AG09309 (cell line): Measurements from ENCODE around the gene PPP1R14D.

Source experiments
- DNase-seq: peaks from one replicate; pipeline ENCODE4 v3.0.0-alpha.2; 2010; ENCODE audit warnings: low read depth
- H3K4me3 ChIP-seq: 2 replicates; pipeline ENCODE4 v1.5.1; 2011; ENCODE audit warnings: mild to moderate bottlenecking, low read depth, low read length, moderate library complexity; ENCODE audit not compliant: control insufficient read depth
- TF ChIP-seq, protein P1 (sequence below): IDR thresholded peaks from 2 replicates; pipeline ENCODE4 v1.5.1; 2011; ENCODE audit warnings: mild to moderate bottlenecking, low read depth, low read length, inconsistent platforms; ENCODE audit not compliant: insufficient read depth, control insufficient read depth; ENCODE audit errors: missing control alignments

PPP1R14D gene, protein sequence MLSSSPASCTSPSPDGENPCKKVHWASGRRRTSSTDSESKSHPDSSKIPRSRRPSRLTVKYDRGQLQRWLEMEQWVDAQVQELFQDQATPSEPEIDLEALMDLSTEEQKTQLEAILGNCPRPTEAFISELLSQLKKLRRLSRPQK

DNA sequence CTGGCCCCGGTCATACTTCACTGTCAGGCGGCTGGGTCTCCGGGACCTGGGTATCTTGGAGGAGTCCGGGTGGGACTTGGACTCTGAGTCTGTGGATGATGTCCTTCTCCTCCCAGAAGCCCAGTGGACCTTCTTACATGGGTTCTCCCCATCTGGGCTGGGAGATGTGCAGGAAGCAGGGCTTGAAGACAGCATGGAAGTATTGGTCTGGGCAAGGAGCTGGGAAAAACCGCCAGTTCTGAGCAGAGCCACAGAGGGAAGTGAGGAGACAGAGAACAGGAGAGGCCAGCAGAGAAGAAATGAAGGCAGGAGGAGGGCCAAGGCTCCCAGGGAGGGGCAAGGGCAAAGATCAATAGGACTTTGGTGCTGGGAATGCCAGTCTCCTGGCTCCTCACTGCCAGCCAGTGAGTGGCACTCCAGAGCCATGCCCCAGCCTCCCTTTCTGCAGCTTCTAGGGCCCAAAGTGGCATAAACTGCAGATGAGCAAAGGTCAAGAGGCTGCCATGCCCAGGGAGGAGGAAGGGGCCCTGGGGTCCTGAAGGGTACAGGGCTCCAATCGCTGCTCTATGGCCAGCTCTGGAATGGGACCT lies at the start of gene PPP1R14D:
Gene PPP1R14D (minus strand): TSS at position 262 of the 590 bp plus-strand sequence. CDS start 67 bp downstream, at position 195.
- no peak within 1 kb of the TSS for H3K4me3 ChIP-seq
- TF ChIP-seq, protein P1, sequence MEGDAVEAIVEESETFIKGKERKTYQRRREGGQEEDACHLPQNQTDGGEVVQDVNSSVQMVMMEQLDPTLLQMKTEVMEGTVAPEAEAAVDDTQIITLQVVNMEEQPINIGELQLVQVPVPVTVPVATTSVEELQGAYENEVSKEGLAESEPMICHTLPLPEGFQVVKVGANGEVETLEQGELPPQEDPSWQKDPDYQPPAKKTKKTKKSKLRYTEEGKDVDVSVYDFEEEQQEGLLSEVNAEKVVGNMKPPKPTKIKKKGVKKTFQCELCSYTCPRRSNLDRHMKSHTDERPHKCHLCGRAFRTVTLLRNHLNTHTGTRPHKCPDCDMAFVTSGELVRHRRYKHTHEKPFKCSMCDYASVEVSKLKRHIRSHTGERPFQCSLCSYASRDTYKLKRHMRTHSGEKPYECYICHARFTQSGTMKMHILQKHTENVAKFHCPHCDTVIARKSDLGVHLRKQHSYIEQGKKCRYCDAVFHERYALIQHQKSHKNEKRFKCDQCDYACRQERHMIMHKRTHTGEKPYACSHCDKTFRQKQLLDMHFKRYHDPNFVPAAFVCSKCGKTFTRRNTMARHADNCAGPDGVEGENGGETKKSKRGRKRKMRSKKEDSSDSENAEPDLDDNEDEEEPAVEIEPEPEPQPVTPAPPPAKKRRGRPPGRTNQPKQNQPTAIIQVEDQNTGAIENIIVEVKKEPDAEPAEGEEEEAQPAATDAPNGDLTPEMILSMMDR = no peak
- DNase-seq = no peak

DNA sequence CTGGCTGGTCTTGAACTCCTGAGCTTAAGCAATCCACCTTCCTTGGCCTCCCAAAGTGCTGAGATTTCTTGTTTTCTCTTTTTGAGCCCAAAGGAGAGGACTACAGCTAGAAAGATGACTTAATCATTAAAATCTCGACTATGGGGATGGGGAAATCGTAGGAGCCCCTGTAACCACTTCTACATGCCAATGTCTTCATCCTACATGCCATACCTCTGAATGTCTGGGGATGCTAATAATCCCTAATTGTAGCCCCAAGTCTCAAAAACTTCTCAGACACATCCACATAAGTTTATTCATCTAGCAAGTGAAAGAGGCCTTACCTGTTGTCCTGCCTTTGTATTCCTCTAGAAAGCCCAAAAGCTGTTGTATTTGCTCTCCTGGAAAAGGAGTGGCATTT lies 49.2 kb upstream of the PPP1R14D start:
- no peak overlapping the region for H3K4me3 ChIP-seq
- TF ChIP-seq, protein P1 = no peak
- no peak for DNase-seq

DNA sequence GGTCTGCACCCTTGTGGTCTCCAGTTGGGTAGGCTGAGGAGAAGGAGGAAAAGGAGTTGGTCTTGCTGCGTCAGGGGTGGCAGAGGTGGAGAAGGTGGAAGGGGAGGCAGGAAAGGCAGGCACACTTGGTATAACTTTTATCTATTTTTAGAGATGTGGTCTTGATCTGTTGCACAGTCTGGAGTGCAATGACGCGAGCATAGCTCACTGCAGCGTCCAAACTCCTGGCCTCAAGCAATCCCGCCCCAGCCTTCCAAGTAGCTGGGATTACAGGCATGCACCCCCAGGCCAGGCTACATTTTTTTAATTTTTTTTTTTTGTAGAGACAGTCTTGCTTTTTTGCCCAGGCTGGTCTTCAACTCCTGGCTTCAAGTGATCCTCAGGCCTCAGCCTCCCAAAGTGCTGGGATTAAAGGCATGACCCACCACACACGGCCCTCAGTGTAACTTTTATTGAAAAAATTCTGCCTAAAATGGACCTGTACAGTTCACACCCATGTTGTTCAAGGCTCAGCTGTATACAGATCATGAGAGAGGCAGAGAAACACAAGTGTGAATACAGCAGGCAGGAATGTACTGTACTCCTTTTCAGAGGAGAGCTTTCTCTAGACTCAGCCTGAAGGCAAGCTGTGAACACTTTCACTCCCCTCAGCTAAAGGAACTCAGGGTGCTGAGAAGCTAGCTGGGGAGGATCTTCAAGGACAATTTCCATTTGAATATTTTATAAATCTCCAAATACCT lies 47.7 kb upstream of the PPP1R14D start:
- no peak for DNase-seq
- no peak overlapping the region for H3K4me3 ChIP-seq
- TF ChIP-seq, protein P1 = no peak

DNA sequence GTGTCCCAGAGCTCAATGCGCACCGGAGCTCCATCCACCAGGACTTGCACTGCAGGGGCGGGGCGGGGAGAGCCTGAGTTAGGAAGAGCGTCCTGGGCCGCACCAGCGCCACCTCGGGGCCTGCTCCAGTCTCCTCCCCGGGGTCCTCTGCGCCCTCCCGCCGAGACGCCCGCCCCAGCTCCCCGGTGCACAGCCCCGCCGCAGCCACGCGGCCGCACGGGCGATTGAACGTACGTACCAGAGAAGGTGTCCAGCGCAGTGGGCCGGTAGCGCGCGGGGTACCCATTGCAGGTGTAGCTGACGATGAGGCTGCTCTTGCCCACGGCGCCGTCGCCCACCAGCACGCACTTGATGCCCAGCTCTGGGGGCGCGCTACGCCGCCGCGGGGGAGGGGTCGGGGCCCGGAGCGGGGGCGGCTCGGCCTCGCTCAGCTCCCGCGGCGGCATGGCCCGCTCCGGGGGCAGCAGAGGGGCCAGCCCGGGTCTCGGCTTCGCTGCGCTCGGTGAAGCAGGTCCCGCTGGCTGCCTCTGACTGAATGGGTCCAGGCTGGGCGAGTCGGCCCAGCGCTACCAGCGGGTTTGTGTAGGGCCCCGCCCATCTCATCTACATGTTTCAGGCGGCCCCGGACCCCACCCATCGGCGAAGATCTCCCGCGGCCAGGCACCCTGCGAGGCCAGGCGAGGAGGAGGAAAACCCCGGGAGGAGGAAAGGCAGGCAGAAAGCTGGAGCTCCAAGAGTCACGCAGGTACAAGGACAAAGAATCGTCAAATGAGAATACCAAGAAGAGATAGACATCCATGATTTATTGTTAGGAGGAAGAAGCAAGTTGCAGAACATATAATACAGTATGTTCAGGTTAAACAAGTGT lies 45.4 kb upstream of the PPP1R14D start, which contains the start of gene RHOV:
Gene RHOV (minus strand): TSS at position 541 of the 868 bp plus-strand sequence. CDS start 95 bp downstream, at position 446.
- DNase-seq = no peak

DNA sequence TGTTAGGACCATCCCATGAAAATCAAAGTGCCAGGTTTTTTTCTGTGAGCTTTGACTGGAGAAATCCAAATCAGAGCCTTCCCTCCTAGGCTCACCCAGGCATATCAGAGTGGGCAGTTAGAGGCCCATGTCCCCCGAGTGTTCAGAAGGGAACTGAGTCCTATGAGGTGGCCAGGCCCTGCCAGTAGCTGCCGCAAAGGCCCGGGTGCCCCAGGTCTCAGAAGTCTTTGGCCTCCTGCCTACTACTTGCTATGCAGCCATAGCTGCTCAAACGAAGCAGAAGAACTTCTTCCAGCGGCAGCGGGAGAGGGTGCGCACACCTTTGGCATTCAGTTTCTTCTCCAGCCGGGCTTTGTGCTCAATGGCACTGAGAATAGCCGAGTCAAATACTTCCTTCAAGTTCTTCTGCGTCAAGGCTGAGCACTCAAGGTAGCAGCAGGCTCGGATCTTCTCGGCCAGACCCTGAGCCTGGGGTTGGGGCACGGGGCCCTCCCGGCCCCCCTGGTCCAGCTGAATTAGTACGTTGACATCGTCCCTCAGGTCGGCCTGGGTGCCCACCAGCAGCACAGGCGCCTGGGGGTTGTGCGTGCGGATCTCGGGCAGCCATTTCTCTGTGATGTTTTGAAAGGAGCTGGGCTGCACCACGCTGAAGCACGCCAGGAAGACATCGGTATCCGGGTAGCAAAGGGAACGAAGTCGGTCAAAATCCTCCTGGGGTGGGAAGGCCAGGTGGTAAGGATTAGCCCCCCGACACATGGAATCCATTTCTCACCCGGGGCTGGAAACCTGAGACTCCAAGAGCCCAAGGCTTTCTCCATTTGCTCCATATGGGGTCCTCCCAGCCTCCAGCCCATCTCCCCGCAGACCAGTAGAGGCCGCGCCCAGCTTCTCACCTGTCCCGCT lies 44.5 kb upstream of the PPP1R14D start:
- DNase-seq = no peak
- H3K4me3 ChIP-seq = peak overlapping the region; percentile 34
- TF ChIP-seq, protein P1 = no peak

More for the DNA sequence above, 45.4 kb upstream of the PPP1R14D start, which contains the start of gene RHOV:
- TF ChIP-seq, protein P1 = peak; percentile 25
- H3K4me3 ChIP-seq = peak within 1 kb of the TSS; percentile 34
